IMR-90 (cell line): ENCODE results near the gene RPS2. TPM values are rescaled to one million over a fixed set of nuclear protein-coding genes. Genes with fewer than 3 reads are reported as not detected.

Experiments
- ATAC-seq: fragments of 200-7000 bp; cut with Tn5 transposase; 2 replicates; pipeline ENCODE4 v1.9.1; 2020; ENCODE audit warnings: low read depth, mild to moderate bottlenecking, moderate library complexity
- BruUV-seq: library from RNA; stranded (reverse); fragments of 400-500 nt; replicated peaks from 2 replicates; lab custom pipeline; 2021; lab: Mats Ljungman, UMichigan
- CTCF ChIA-PET: fragments of 300-600 bp; formaldehyde crosslinking; extraction: SDS; loops from one replicate; lab custom pipeline; 2021; ENCODE audit warnings: antibody characterized with exemption; lab: Yijun Ruan, JAX
- POLR2A ChIA-PET: fragments of 300-600 bp; sonication (Branson Sonifier 250); formaldehyde crosslinking; loops from one replicate; lab custom pipeline; 2022; ENCODE audit warnings: antibody characterized with exemption; ENCODE audit not compliant: unreplicated experiment; lab: Charles Lee
- DNase-seq: peaks from one replicate; pipeline ENCODE4 v3.0.0; 2013
- H2AFZ ChIP-seq: replicated peaks from 2 replicates; pipeline ENCODE3; 2013; ENCODE audit warnings: low read length, mild to moderate bottlenecking; ENCODE audit not compliant: poor library complexity
- H2AK5ac ChIP-seq: 2 replicates; pipeline ENCODE4 v1.6.1; 2013; ENCODE audit warnings: low read depth, low read length, inconsistent platforms
- H2AK9ac ChIP-seq: replicated peaks from 2 replicates; pipeline ENCODE3; 2013; ENCODE audit warnings: mild to moderate bottlenecking, low read depth, low read length, moderate library complexity; ENCODE audit not compliant: poor library complexity
- H2BK120ac ChIP-seq: 2 replicates; pipeline ENCODE4 v1.6.1; 2013; ENCODE audit warnings: low read depth, low read length, inconsistent platforms
- H2BK15ac ChIP-seq: 3 replicates; pipeline ENCODE4 v1.6.1; 2013; ENCODE audit warnings: low read depth, low read length, inconsistent platforms
- H2BK20ac ChIP-seq: 2 replicates; pipeline ENCODE4 v1.6.1; 2013; ENCODE audit warnings: low read depth, mild to moderate bottlenecking, inconsistent platforms, low read length, moderate library complexity
- H2BK5ac ChIP-seq: 2 replicates; pipeline ENCODE4 v1.6.1; 2013; ENCODE audit warnings: mild to moderate bottlenecking, low read depth, low read length, inconsistent platforms; ENCODE audit not compliant: poor library complexity, severe bottlenecking
- H3K14ac ChIP-seq: replicated peaks from 2 replicates; pipeline ENCODE4 v1.6.1; 2013; ENCODE audit warnings: low read depth, low read length, inconsistent platforms
- H3K18ac ChIP-seq: 2 replicates; pipeline ENCODE4 v1.6.1; 2013; ENCODE audit warnings: low read depth, low read length, control low read depth
- H3K23ac ChIP-seq: 2 replicates; pipeline ENCODE4 v1.6.1; 2013; ENCODE audit warnings: low read depth, low read length, inconsistent platforms
- H3K27ac ChIP-seq: 2 replicates; pipeline ENCODE4 v1.5.1; 2013; ENCODE audit warnings: mild to moderate bottlenecking, control low read depth, low read length; ENCODE audit not compliant: insufficient read depth
- H3K27me3 ChIP-seq: 2 replicates; pipeline ENCODE4 v1.6.1; 2013; ENCODE audit warnings: low read length; ENCODE audit not compliant: control insufficient read depth, insufficient read depth
- H3K36me3 ChIP-seq: 2 replicates; pipeline ENCODE4 v1.6.1; 2013; ENCODE audit warnings: low read length, mixed read lengths; ENCODE audit not compliant: control insufficient read depth, insufficient read depth
- H3K4ac ChIP-seq: 2 replicates; pipeline ENCODE4 v1.6.1; 2013; ENCODE audit warnings: low read depth, low read length, inconsistent platforms
- H3K4me1 ChIP-seq: 2 replicates; pipeline ENCODE4 v1.6.1; 2013; ENCODE audit warnings: low read length, mixed read lengths; ENCODE audit not compliant: control insufficient read depth, insufficient read depth
- H3K4me2 ChIP-seq: 2 replicates; pipeline ENCODE4 v1.6.1; 2013; ENCODE audit warnings: low read depth, mild to moderate bottlenecking, control low read depth, low read length, moderate library complexity
- H3K4me3 ChIP-seq: 2 replicates; pipeline ENCODE4 v1.5.1; 2013; ENCODE audit warnings: low read depth, mild to moderate bottlenecking, control low read depth, low read length, moderate library complexity; ENCODE audit not compliant: insufficient read depth
- H3K56ac ChIP-seq: 2 replicates; pipeline ENCODE4 v1.6.1; 2013; ENCODE audit warnings: low read length, inconsistent platforms; ENCODE audit not compliant: insufficient read depth; ENCODE audit errors: extremely low read depth
- H3K79me1 ChIP-seq, 2 experiments: 2 replicates each; pipeline ENCODE4 v1.6.1; 2013; ENCODE audit warnings: low read length in 2 of 2, inconsistent platforms in 1 of 2, low read depth in 1 of 2
- H3K9ac ChIP-seq: 2 replicates; pipeline ENCODE4 v1.6.1; 2013; ENCODE audit warnings: low read depth, low read length, control low read depth
- H3K9me1 ChIP-seq: 2 replicates; pipeline ENCODE4 v1.6.1; 2013; ENCODE audit warnings: low read length, inconsistent platforms; ENCODE audit not compliant: insufficient read depth
- H3K9me3 ChIP-seq: 2 replicates; pipeline ENCODE4 v1.6.1; 2013; ENCODE audit warnings: low read length; ENCODE audit not compliant: control insufficient read depth, insufficient read depth
- H4K20me1 ChIP-seq: 2 replicates; pipeline ENCODE4 v1.6.1; 2013; ENCODE audit warnings: low read length, inconsistent platforms; ENCODE audit not compliant: insufficient read depth
- H4K5ac ChIP-seq: 2 replicates; pipeline ENCODE4 v1.6.1; 2013; ENCODE audit warnings: mild to moderate bottlenecking, low read depth, low read length, control low read depth
- H4K8ac ChIP-seq, 2 experiments: 2 replicates each; pipeline ENCODE4 v1.6.1; 2013; ENCODE audit warnings: low read depth in 2 of 2, low read length in 2 of 2, control low read depth in 1 of 2, inconsistent platforms in 1 of 2
- H4K91ac ChIP-seq: 2 replicates; pipeline ENCODE4 v1.6.1; 2013; ENCODE audit warnings: low read depth, low read length, inconsistent platforms; ENCODE audit not compliant: insufficient read depth
- BHLHE40 ChIP-seq: fragments of 150-350 bp; IDR thresholded peaks from 2 replicates; pipeline ENCODE4 v1.6.1; 2016; ENCODE audit warnings: mild to moderate bottlenecking, low read depth, low read length
- CEBPB ChIP-seq: IDR thresholded peaks from 2 replicates; pipeline ENCODE4 v1.6.1; 2012; ENCODE audit warnings: low read depth, low read length, improper control_type of control experiment
- FOS ChIP-seq: fragments of 150-350 bp; IDR thresholded peaks from 2 replicates; pipeline ENCODE4 v1.6.1; 2016; ENCODE audit warnings: low read depth, low read length
- MAFK ChIP-seq: IDR thresholded peaks from 2 replicates; pipeline ENCODE4 v1.6.1; 2012; ENCODE audit warnings: low read depth, low read length, improper control_type of control experiment
- MAZ ChIP-seq: IDR thresholded peaks from 2 replicates; pipeline ENCODE4 v1.6.1; 2012; ENCODE audit warnings: low read depth, mild to moderate bottlenecking, low read length, improper control_type of control experiment, moderate library complexity, borderline replicate concordance
- MXI1 ChIP-seq: IDR thresholded peaks from 2 replicates; pipeline ENCODE4 v1.6.1; 2012; ENCODE audit warnings: low read depth, mild to moderate bottlenecking, low read length, moderate library complexity, borderline replicate concordance
- POLR2A ChIP-seq: IDR thresholded peaks from 2 replicates; pipeline ENCODE4 v1.6.1; 2012; ENCODE audit warnings: mild to moderate bottlenecking, low read depth, low read length
- RCOR1 ChIP-seq: IDR thresholded peaks from 2 replicates; pipeline ENCODE4 v1.6.1; 2012; ENCODE audit warnings: mild to moderate bottlenecking, low read length, improper control_type of control experiment; ENCODE audit not compliant: insufficient replicate concordance
- WGBS, 2 experiments: methylation state at CpG; one replicate each; pipeline versions ENCODE4 v1.1.5 to v1.1.7; 2013; ENCODE audit warnings: missing lambda C conversion rate in 2 of 2; ENCODE audit not compliant: insufficient read length in 1 of 2; ENCODE audit errors: extremely low coverage in 2 of 2; 5-methylcytosine and 5-hydroxymethylcytosine counted together
- dilution Hi-C: fragments of 300-500 bp; cut with HindIII; formaldehyde crosslinking; loops from one replicate; pipeline ENCODE4 v1.14.3; 2018; ENCODE audit warnings: low sequenced_read_pairs; ENCODE audit not compliant: unreplicated experiment
- in situ Hi-C: fragments of 300-500 bp; cut with MboI; formaldehyde crosslinking; loops from 3 replicates; pipeline ENCODE4 v1.14.3; 2019; ENCODE audit warnings: low sequenced_read_pairs, inconsistent platforms, mixed read lengths
- intact Hi-C: fragments of 100-400 bp; cut with micrococcal nuclease; formaldehyde crosslinking; loops from 2 replicates; pipeline ENCODE4 v1.10.0; 2022
- polyA plus RNA-seq, 3 experiments: library from polyadenylated mRNA; depleted of rRNA; stranded (reverse); fragments of >200 nt; gene quantifications; 2 replicates each; pipeline ENCODE4 v1.2.3, GENCODE V29; 2012; ENCODE audit warnings: low replicate concordance in 1 of 3
- total RNA-seq: library from RNA; depleted of rRNA; stranded (reverse); fragments of >200 nt; gene quantifications from 2 replicates; pipeline ENCODE4 v1.2.3, GENCODE V29; 2012

RPS2 gene
- total and polyA plus RNA-seq, 2 of the 4 experiments (the other 2 are of a cell fraction): 2,703 to 6,941 TPM

- Histone ChIP-seq H3K9me3 (no peaks in the 10 kb centered on the region), H3K56ac (no peak overlapping the region), H3K27me3 (peaks cover 31% of the 10 kb centered on the region; the same call in 1 of the 2 replicates), H4K8ac (no peak overlapping the region), H2BK5ac (no peak overlapping the region), H3K27ac (no peak overlapping the region), H3K18ac (no peak overlapping the region), H2BK120ac (no peak overlapping the region), H3K23ac (no peak overlapping the region), H2BK20ac (no peak overlapping the region), H3K79me1 (peaks cover 0 to 8% of the 10 kb centered on the region in 2 experiments; a peak in 1 of 4 replicates), H2BK15ac (no peak overlapping the region), H2AFZ (no peak overlapping the region), H3K4me1 (no peaks in the 10 kb centered on the region), H2AK5ac (no peak overlapping the region), H3K9me1 (no peaks in the 10 kb centered on the region), H3K36me3 (peaks cover 48% of the 10 kb centered on the region), H3K4me3 (no peak overlapping the region), H4K91ac (no peak overlapping the region), H4K20me1 (no peaks in the 10 kb centered on the region; the same call in none of the 2 replicates), H3K9ac (no peak overlapping the region), H3K14ac (no peak overlapping the region), H4K5ac (no peak overlapping the region), H3K4ac (no peak overlapping the region), H2AK9ac (no peak overlapping the region), H3K4me2 (no peak overlapping the region)
- DNase-seq: no peak
- intact Hi-C loops: no loop called here
- ChIA-PET CTCF (no interaction called here), POLR2A (no interaction called here)
- TF ChIP-seq POLR2A (no peak), MAZ (no peak), MXI1 (no peak), BHLHE40 (no peak), RCOR1 (no peak), MAFK (no peak), CEBPB (no peak), FOS (no peak)
- no peak for ATAC-seq
- no TSS peak for BruUV-seq
- in situ Hi-C loops: no loop called here
- dilution Hi-C loops: no loop called here
- 93% methylated on average over 9 of the region's 37 CpGs; no CpG with 5 or more reads in 1 of the 2 experiments for WGBS, 2 experiments
Observed at GRCh38 chr16:1978476-1979120, 14.0 kb upstream of the RPS2 start.
